ENCODE data around the gene IKZF4.

DNA sequence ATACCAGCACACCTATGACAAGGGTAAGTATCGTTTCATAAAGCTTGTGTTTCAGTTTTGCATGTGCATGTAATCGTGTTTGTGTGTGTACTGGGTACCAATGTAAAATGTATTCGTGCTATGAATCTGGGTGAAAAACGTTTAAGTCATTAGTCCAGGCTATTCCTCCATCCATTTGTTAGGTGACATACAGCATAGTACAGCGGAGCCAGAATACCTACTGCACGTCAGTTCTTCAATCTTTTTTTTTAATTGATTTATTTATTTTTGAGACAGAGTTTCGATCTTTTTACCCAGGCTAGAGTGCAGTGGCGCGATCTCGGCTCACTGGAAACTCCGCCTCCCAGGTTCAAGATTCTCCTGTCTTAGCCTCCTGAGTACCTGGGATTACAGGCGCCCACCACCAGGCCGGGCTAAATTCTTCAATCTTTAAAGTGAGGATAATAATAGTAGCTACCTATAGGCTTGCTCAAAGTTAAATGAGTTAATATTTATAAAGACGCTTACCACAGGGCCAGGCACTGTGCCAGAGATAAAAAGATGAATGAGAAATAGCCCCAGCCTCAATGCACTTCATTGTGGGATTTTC, 20.2 kb downstream of the IKZF4 start:
- TF ChIP-seq ZFP3 (CRISPR knock-in tag; IDR thresholded peaks at IDR 0.05), result no peak
- no peak for TF ChIP-seq ISL1 (CRISPR knock-in tag; IDR thresholded peaks at IDR 0.05)
- TF ChIP-seq, protein P1, sequence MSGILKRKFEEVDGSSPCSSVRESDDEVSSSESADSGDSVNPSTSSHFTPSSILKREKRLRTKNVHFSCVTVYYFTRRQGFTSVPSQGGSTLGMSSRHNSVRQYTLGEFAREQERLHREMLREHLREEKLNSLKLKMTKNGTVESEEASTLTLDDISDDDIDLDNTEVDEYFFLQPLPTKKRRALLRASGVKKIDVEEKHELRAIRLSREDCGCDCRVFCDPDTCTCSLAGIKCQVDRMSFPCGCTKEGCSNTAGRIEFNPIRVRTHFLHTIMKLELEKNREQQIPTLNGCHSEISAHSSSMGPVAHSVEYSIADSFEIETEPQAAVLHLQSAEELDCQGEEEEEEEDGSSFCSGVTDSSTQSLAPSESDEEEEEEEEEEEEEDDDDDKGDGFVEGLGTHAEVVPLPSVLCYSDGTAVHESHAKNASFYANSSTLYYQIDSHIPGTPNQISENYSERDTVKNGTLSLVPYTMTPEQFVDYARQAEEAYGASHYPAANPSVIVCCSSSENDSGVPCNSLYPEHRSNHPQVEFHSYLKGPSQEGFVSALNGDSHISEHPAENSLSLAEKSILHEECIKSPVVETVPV (CRISPR knock-in tag; IDR thresholded peaks at IDR 0.05), result no peak
- TF ChIP-seq ZC3H10 (CRISPR knock-in tag; IDR thresholded peaks at IDR 0.05), result no peak
- TF ChIP-seq CSDC2 (CRISPR knock-in tag; IDR thresholded peaks at IDR 0.05), result no peak

Data from SK-N-SH treated with all-trans-retinoic acid at 6 μM for 48 hours (cell line).